Measurements from ENCODE around the gene PRXL2B. TPM values are rescaled to one million over a fixed set of nuclear protein-coding genes. Genes with fewer than 3 reads are reported as not detected.

Gene PRXL2B
- total and polyA plus RNA-seq, 2 experiments from 2014 or later = 25.5 to 44.0 TPM

DNA sequence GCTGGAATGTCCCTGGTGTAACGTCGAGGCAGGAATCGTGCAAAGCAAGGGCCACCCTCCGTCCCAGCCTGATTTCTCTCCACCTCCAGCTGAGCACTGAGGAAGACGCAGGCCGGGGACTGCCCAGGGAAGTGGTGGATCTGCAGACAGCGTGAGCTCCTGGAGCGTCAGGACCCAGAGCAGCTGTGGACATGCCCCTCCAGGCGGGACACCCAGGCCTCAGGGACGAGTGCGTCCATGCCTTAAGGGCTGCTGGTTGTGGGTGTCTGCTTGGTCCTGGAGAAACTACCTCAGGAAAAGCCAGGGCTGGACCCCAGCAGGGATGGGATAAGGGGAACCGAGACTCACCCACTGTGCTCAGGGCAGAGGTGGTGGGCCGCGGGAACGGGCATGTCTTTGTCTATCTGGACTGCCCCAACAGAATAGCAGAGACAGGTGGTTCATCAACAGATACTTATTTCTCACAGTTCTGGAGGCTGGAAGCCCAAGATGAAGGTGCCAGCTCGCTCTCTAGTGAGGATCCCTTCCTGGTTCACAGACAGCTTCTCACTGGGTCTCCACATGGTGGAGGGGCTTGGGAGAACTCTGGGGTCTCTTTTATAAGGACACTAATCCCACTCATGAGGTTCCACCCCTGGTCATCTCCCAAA lies 52.0 kb downstream of the PRXL2B start (continued):
- TF ChIP-seq, protein P1, sequence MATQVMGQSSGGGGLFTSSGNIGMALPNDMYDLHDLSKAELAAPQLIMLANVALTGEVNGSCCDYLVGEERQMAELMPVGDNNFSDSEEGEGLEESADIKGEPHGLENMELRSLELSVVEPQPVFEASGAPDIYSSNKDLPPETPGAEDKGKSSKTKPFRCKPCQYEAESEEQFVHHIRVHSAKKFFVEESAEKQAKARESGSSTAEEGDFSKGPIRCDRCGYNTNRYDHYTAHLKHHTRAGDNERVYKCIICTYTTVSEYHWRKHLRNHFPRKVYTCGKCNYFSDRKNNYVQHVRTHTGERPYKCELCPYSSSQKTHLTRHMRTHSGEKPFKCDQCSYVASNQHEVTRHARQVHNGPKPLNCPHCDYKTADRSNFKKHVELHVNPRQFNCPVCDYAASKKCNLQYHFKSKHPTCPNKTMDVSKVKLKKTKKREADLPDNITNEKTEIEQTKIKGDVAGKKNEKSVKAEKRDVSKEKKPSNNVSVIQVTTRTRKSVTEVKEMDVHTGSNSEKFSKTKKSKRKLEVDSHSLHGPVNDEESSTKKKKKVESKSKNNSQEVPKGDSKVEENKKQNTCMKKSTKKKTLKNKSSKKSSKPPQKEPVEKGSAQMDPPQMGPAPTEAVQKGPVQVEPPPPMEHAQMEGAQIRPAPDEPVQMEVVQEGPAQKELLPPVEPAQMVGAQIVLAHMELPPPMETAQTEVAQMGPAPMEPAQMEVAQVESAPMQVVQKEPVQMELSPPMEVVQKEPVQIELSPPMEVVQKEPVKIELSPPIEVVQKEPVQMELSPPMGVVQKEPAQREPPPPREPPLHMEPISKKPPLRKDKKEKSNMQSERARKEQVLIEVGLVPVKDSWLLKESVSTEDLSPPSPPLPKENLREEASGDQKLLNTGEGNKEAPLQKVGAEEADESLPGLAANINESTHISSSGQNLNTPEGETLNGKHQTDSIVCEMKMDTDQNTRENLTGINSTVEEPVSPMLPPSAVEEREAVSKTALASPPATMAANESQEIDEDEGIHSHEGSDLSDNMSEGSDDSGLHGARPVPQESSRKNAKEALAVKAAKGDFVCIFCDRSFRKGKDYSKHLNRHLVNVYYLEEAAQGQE (IDR thresholded peaks at IDR 0.05; ENCODE audit: unreplicated experiment) = no peak

DNA sequence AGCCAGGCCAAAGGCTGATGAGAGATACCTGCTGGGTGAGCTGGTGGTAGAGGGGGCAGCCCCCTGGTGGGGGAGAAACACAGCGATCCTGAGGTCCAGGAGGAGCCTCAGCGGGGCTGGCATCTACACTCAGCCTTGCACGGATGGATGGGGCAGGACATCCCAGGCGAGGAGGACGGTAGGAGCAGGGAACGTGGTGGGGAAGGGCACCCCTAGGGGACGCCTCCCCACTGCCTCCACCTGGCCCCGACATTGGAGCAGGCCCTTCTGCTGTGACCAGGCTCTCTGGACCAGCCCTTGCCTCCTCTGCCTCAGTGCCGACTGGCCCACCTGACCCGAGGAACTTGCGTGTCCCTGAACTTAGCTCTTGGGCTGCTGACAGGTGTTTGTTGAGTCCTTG lies 52.6 kb downstream of the PRXL2B start:
- Histone ChIP-seq H4K20me1 (replicated peaks; ENCODE audit: insufficient read depth) (0 out of 2 replicates have a peak, but pooled peaks cover 2% of the 10 kb centered on the region), H3K9me2 (ENCODE audit: insufficient read depth) (no peaks in the 10 kb centered on the region), H3F3A (replicated peaks; ENCODE audit: low read depth) (no peaks in the 10 kb centered on the region), H3K27ac (ENCODE audit: low read depth) (no peak overlapping the region), H3K36me3 (ENCODE audit: insufficient read depth) (no peaks in the 10 kb centered on the region), H3K4me2 (no peak overlapping the region), H3K4me1 (ENCODE audit: insufficient read depth) (no peaks in the 10 kb centered on the region; the same call in 1 of the 2 replicates), H3K79me2 (replicated peaks; ENCODE audit: insufficient read depth) (no peaks in the 10 kb centered on the region), H3K4me3 (no peak overlapping the region), H2AFZ (no peak overlapping the region), H3K27me3 (ENCODE audit: insufficient read depth) (peaks cover 22% of the 10 kb centered on the region)
- Mint-ChIP-seq H3K36me3 (ENCODE audit: low read depth) (peaks cover 17% of the 10 kb centered on the region), H3K9me3 (peaks cover 32% of the 10 kb centered on the region), H3K27ac (no peak overlapping the region), H3K4me1 (peaks cover 2% of the 10 kb centered on the region; the same call in 1 of the 3 replicates), H3K4me3 (no peak overlapping the region), H3K27me3 (ENCODE audit: insufficient read depth, low read depth, poor library complexity) (peaks cover 27% of the 10 kb centered on the region)
- ATAC-seq (no peak), DNase-seq (ENCODE audit: low spot score) (no peak)
- TF ChIP-seq NANOG (IDR thresholded peaks at IDR 0.05; ENCODE audit: borderline replicate concordance) (no peak), JUNB (IDR thresholded peaks at IDR 0.05; ENCODE audit: unreplicated experiment) (no peak), ZNF114 (CRISPR knock-in tag; IDR thresholded peaks at IDR 0.05) (no peak), EZH2phosphoT487 (IDR thresholded peaks at IDR 0.05; ENCODE audit: unreplicated experiment) (no peak)
- TF ChIP-seq, protein P2, sequence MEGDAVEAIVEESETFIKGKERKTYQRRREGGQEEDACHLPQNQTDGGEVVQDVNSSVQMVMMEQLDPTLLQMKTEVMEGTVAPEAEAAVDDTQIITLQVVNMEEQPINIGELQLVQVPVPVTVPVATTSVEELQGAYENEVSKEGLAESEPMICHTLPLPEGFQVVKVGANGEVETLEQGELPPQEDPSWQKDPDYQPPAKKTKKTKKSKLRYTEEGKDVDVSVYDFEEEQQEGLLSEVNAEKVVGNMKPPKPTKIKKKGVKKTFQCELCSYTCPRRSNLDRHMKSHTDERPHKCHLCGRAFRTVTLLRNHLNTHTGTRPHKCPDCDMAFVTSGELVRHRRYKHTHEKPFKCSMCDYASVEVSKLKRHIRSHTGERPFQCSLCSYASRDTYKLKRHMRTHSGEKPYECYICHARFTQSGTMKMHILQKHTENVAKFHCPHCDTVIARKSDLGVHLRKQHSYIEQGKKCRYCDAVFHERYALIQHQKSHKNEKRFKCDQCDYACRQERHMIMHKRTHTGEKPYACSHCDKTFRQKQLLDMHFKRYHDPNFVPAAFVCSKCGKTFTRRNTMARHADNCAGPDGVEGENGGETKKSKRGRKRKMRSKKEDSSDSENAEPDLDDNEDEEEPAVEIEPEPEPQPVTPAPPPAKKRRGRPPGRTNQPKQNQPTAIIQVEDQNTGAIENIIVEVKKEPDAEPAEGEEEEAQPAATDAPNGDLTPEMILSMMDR (conservative IDR thresholded peaks at IDR 0.05; ENCODE audit: low read depth in 2 of 2) = no peak
